Suprapubic skin (tissue), 4 donors: Measurements from ENCODE around the gene SLC25A17.
"Not testable (repeated sequence)": the region's sequence is repeated elsewhere in the genome, so short reads cannot be mapped to it uniquely, and the experiment has no call there.

Experiments used
- CTCF ChIP-seq, 2 donors: fragments of 200-600 bp in 1 of 2; fragments of 450-650 bp in 1 of 2; sonication (generic) in 1 of 2; IDR thresholded peaks; one replicate each; pipeline ENCODE4 v1.5.1; 2016 to 2019; ENCODE audit warnings: antibody characterized with exemption in 2 of 2, mild to moderate bottlenecking in 1 of 2, moderate library complexity in 1 of 2
- EP300 ChIP-seq: sonication (generic); formaldehyde crosslinking; IDR thresholded peaks from one replicate; pipeline ENCODE4 v1.6.1; 2017; ENCODE audit warnings: antibody characterized with exemption
- POLR2A ChIP-seq, 2 donors: fragments of 450-650 bp; IDR thresholded peaks; one replicate each; pipeline ENCODE4 v1.6.1; 2017; ENCODE audit warnings: antibody characterized with exemption in 2 of 2, mild to moderate bottlenecking in 2 of 2, moderate library complexity in 2 of 2
- POLR2AphosphoS5 ChIP-seq, 3 donors: sonication (generic); formaldehyde crosslinking; IDR thresholded peaks; one replicate each; pipeline ENCODE4 v1.6.1; 2017; ENCODE audit warnings: antibody characterized with exemption in 3 of 3

DNA sequence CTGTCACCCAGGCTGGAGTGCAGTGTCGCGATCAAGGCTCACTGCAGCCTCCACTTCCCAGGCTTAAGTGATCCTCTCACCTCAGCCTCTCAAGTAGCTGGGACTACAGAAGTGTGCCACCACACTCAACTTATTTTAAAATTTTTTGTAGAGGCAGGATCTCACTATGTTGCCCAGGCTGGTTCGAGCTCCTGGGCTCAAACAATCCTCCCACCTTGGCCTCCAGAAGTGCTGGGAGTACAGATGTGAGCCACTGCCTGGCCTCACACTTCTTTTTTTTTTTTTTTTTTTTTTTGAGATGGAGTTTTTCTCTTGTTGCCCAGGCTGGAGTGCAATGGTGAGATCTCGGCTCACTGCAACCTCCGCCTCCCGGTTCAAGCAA lies 99.0 kb downstream of the SLC25A17 start:
- not testable (repeated sequence) for TF ChIP-seq CTCF (IDR thresholded peaks at IDR 0.05); EP300; POLR2A (IDR thresholded peaks at IDR 0.05); POLR2AphosphoS5 (IDR thresholded peaks at IDR 0.05)
